OCI-LY3 (cell line): ENCODE measurements around the gene ALOX15.
"Not testable (repeated sequence)": the region's sequence is repeated elsewhere in the genome, so short reads cannot be mapped to it uniquely, and the experiment has no call there.

Source experiments
- H2AFZ ChIP-seq: fragments of 200-600, 300-600 bp; shearing (Covaris generic); 2 replicates; pipeline ENCODE4 v1.6.0; 2014; ENCODE audit warnings: antibody characterized with exemption, low read depth, low read length
- H3K27ac ChIP-seq: fragments of 200-600, 300-600 bp; sonication (generic); 2 replicates; pipeline ENCODE4 v1.5.1; 2014; ENCODE audit warnings: mild to moderate bottlenecking, low read length, moderate library complexity, mixed read lengths
- H3K27me3 ChIP-seq: fragments of 200-600, 300-600 bp; sonication (generic); 2 replicates; pipeline ENCODE4 v1.6.1; 2014; ENCODE audit warnings: low read depth, low read length, mixed read lengths
- H3K36me3 ChIP-seq: fragments of 200-600, 300-600 bp; sonication (generic); replicated peaks from 2 replicates; pipeline ENCODE3; 2014; ENCODE audit warnings: low read depth, low read length, mixed read lengths
- H3K4me1 ChIP-seq: fragments of 300-600, 200-600 bp; sonication (generic); 2 replicates; pipeline ENCODE4 v1.6.1; 2014; ENCODE audit warnings: low read length, mixed read lengths
- H3K4me2 ChIP-seq: fragments of 200-600, 300-600 bp; sonication (generic); 2 replicates; pipeline ENCODE4 v1.6.1; 2014; ENCODE audit warnings: low read length, mixed read lengths
- H3K4me3 ChIP-seq: fragments of 300-600, 200-600 bp; sonication (generic); 2 replicates; pipeline ENCODE4 v1.5.1; 2014; ENCODE audit warnings: antibody characterized with exemption, mild to moderate bottlenecking, low read length, moderate library complexity
- H3K79me2 ChIP-seq: fragments of 300-600, 200-600 bp; shearing (Covaris generic); 2 replicates; pipeline ENCODE4 v1.6.1; 2014; ENCODE audit warnings: mild to moderate bottlenecking, low read length, mixed read lengths
- H3K9ac ChIP-seq: fragments of 300-600, 200-600 bp; shearing (Covaris generic); 2 replicates; pipeline ENCODE4 v1.6.0; 2014; ENCODE audit warnings: mild to moderate bottlenecking, low read length, moderate library complexity
- H3K9me3 ChIP-seq: fragments of 200-600, 300-600 bp; shearing (Covaris generic); 2 replicates; pipeline ENCODE4 v1.6.1; 2014; ENCODE audit warnings: low read length, mixed read lengths; ENCODE audit not compliant: insufficient read depth
- H4K20me1 ChIP-seq: fragments of 200-600, 300-600 bp; sonication (generic); 2 replicates; pipeline ENCODE4 v1.6.1; 2016; ENCODE audit warnings: low read length, mixed read lengths; ENCODE audit not compliant: insufficient read depth
- CTCF ChIP-seq: fragments of 200-600, 300-600 bp; sonication (generic); IDR thresholded peaks from 2 replicates; pipeline ENCODE4 v1.5.1; 2014; ENCODE audit warnings: antibody characterized with exemption, low read length, low read depth
- EZH2phosphoT487 ChIP-seq: fragments of 200-600 bp; shearing (Covaris generic); IDR thresholded peaks from 2 replicates; pipeline ENCODE4 v1.6.1; 2018; ENCODE audit warnings: antibody characterized with exemption, mixed run types, low read depth

The ALOX15 gene

GRCh38 chr17:4663711-4664110 lies 22.2 kb upstream of the ALOX15 start:
- H3K36me3 ChIP-seq = no peaks in the 10 kb centered on the region
- H4K20me1 ChIP-seq = no peaks in the 10 kb centered on the region
- no peaks in the 10 kb centered on the region for H3K27me3 ChIP-seq
- no peak overlapping the region for H3K27ac ChIP-seq
- H2AFZ ChIP-seq = no peak overlapping the region
- no peaks in the 10 kb centered on the region for H3K79me2 ChIP-seq
- no peaks in the 10 kb centered on the region for H3K9me3 ChIP-seq
- H3K4me1 ChIP-seq = no peaks in the 10 kb centered on the region
- TF ChIP-seq EZH2phosphoT487 (no peak), CTCF (no peak)
- H3K4me2 ChIP-seq = no peak overlapping the region
- H3K4me3 ChIP-seq = no peak overlapping the region
- H3K9ac ChIP-seq = no peak overlapping the region

- H2AFZ ChIP-seq = no peak overlapping the region
- H3K36me3 ChIP-seq = no peaks in the 10 kb centered on the region
- no peak overlapping the region for H3K9ac ChIP-seq
- H3K4me3 ChIP-seq = no peak overlapping the region
- TF ChIP-seq EZH2phosphoT487 = no peak
- no peaks in the 10 kb centered on the region for H3K79me2 ChIP-seq
- no peaks in the 10 kb centered on the region for H3K9me3 ChIP-seq
- no peaks in the 10 kb centered on the region for H3K27me3 ChIP-seq
- H3K4me1 ChIP-seq = no peaks in the 10 kb centered on the region
- no peaks in the 10 kb centered on the region for H4K20me1 ChIP-seq
- no peak overlapping the region for H3K27ac ChIP-seq
- H3K4me2 ChIP-seq = no peak overlapping the region
Measured at GRCh38 chr17:4658478-4659305, 17.2 kb upstream of the ALOX15 start.

- no peaks in the 10 kb centered on the region for H3K27me3 ChIP-seq
- no peaks in the 10 kb centered on the region for H3K9me3 ChIP-seq
- H3K36me3 ChIP-seq = no peaks in the 10 kb centered on the region
- H3K9ac ChIP-seq = no peak overlapping the region
- H3K4me2 ChIP-seq = no peak overlapping the region
- H3K4me1 ChIP-seq = no peaks in the 10 kb centered on the region
- H3K27ac ChIP-seq = no peak overlapping the region
- H3K79me2 ChIP-seq = no peaks in the 10 kb centered on the region
- no peak overlapping the region for H2AFZ ChIP-seq
- no peak for TF ChIP-seq EZH2phosphoT487
- TF ChIP-seq CTCF = no peak
- no peak overlapping the region for H3K4me3 ChIP-seq
- H4K20me1 ChIP-seq = no peaks in the 10 kb centered on the region
Measured at GRCh38 chr17:4657678-4658077, 16.2 kb upstream of the ALOX15 start.

GRCh38 chr17:4655933-4656332 lies 14.5 kb upstream of the ALOX15 start:
- H3K9ac ChIP-seq, H3K4me2 ChIP-seq, H3K9me3 ChIP-seq, H3K27me3 ChIP-seq, H2AFZ ChIP-seq, H3K27ac ChIP-seq, H3K4me1 ChIP-seq, H3K4me3 ChIP-seq, H3K79me2 ChIP-seq, H3K36me3 ChIP-seq, H4K20me1 ChIP-seq: not testable (repeated sequence)

GRCh38 chr17:4652997-4653396 lies 11.5 kb upstream of the ALOX15 start:
- H3K27ac ChIP-seq = no peak overlapping the region
- H3K9ac ChIP-seq = no peak overlapping the region
- H3K79me2 ChIP-seq = no peaks in the 10 kb centered on the region
- TF ChIP-seq CTCF (no peak), EZH2phosphoT487 (no peak)
- H3K36me3 ChIP-seq = no peaks in the 10 kb centered on the region
- no peak overlapping the region for H3K4me2 ChIP-seq
- H3K9me3 ChIP-seq = no peaks in the 10 kb centered on the region
- no peaks in the 10 kb centered on the region; the same call in 1 of the 2 replicates for H3K4me1 ChIP-seq
- no peaks in the 10 kb centered on the region for H3K27me3 ChIP-seq
- no peak overlapping the region for H2AFZ ChIP-seq
- H4K20me1 ChIP-seq = no peaks in the 10 kb centered on the region
- H3K4me3 ChIP-seq = no peak overlapping the region
